K562 (cell line): Measurements from ENCODE around the gene TRRAP. TPM values are rescaled to one million over a fixed set of nuclear protein-coding genes. Genes with fewer than 3 reads are reported as not detected.

Experiments
- CBX2 ChIP-seq: fragments of 200-600 bp; sonication (generic); IDR thresholded peaks from one replicate; pipeline ENCODE4 v1.6.1; 2012; ENCODE audit warnings: mild to moderate bottlenecking, low read length, inconsistent platforms; ENCODE audit not compliant: insufficient read depth, poor library complexity, severe bottlenecking
- CEBPB ChIP-seq: fragments of 450-650 bp; IDR thresholded peaks from 2 replicates; pipeline ENCODE4 v1.6.1; 2016; ENCODE audit warnings: missing genetic modification characterization, missing compliant biosample characterization
- CXXC5 ChIP-seq: fragments of 250-450 bp; sonication (Bioruptor Pico); IDR thresholded peaks from 2 replicates; pipeline ENCODE4 v1.8.0; 2022; ENCODE audit warnings: inconsistent platforms, mild to moderate bottlenecking, moderate library complexity
- EP400 ChIP-seq: fragments of 450-650 bp; IDR thresholded peaks from 2 replicates; pipeline ENCODE4 v1.6.1; 2017; ENCODE audit warnings: antibody characterized with exemption, mild to moderate bottlenecking, moderate library complexity
- FOXA1 ChIP-seq: fragments of 450-650 bp; IDR thresholded peaks from 2 replicates; pipeline ENCODE4 v1.6.1; 2016; ENCODE audit warnings: mild to moderate bottlenecking, borderline replicate concordance
- FOXA3 ChIP-seq, 2 experiments: fragments of 450-650 bp in 1 of 2; sonication (generic) in 1 of 2; formaldehyde crosslinking; IDR thresholded peaks in 1 of 2; conservative IDR thresholded peaks in 1 of 2; 2 replicates each; pipeline versions ENCODE4 v1.4.0 to v1.8.0; 2020 to 2022; ENCODE audit warnings: mild to moderate bottlenecking in 2 of 2, missing genetic modification reagents in 1 of 2
- FOXJ2 ChIP-seq: fragments of 200-800 bp; sonication (Bioruptor generic); IDR thresholded peaks from 2 replicates; pipeline ENCODE4 v1.6.1; 2016; ENCODE audit warnings: missing genetic modification characterization, missing compliant biosample characterization
- MAZ ChIP-seq, 2 experiments: fragments of 450-650 bp in 1 of 2; sonication (generic) in 1 of 2; formaldehyde crosslinking; IDR thresholded peaks in 1 of 2; conservative IDR thresholded peaks in 1 of 2; 2 replicates each; pipeline versions ENCODE4 v1.4.0 to v1.5.0; 2020; ENCODE audit warnings: mild to moderate bottlenecking in 1 of 2, missing genetic modification reagents in 1 of 2
- MTA3 ChIP-seq: fragments of 450-650 bp; formaldehyde crosslinking; IDR thresholded peaks from 2 replicates; pipeline ENCODE4 v1.6.1; 2017; ENCODE audit warnings: mild to moderate bottlenecking, borderline replicate concordance
- MYC ChIP-seq, 2 experiments: fragments of 250-450 bp in 1 of 2; sonication (Bioruptor Pico) in 1 of 2; IDR thresholded peaks; 2 replicates each; pipeline versions ENCODE4 v1.5.1 to v1.6.1; 2012 to 2021; ENCODE audit warnings: low read depth in 2 of 2, borderline replicate concordance in 1 of 2, improper control_type of control experiment in 1 of 2, low read length in 1 of 2, mild to moderate bottlenecking in 1 of 2, moderate library complexity in 1 of 2
- MYNN ChIP-seq, 2 experiments: sonication (generic); formaldehyde crosslinking in 1 of 2; IDR thresholded peaks; 2 replicates each; pipeline versions ENCODE4 v1.5.0 to v1.6.1; 2016 to 2020; ENCODE audit warnings: antibody characterized with exemption in 1 of 2, missing genetic modification reagents in 1 of 2
- NFE2L1 ChIP-seq: fragments of 450-650 bp; IDR thresholded peaks from 2 replicates; pipeline ENCODE4 v1.6.1; 2016; ENCODE audit warnings: missing genetic modification characterization, low read depth, mild to moderate bottlenecking, missing compliant biosample characterization, moderate library complexity, borderline replicate concordance
- NONO ChIP-seq, 2 experiments: fragments of 200-400 bp in 1 of 2; fragments of 450-650 bp in 1 of 2; formaldehyde crosslinking in 1 of 2; IDR thresholded peaks; 2 replicates each; pipeline ENCODE4 v1.6.1; 2017; ENCODE audit warnings: low read depth in 2 of 2, mild to moderate bottlenecking in 2 of 2, moderate library complexity in 2 of 2, low read length in 1 of 2
- NR1H2 ChIP-seq: sonication (generic); formaldehyde crosslinking; IDR thresholded peaks from 2 replicates; pipeline ENCODE4 v1.4.0; 2020; ENCODE audit warnings: mild to moderate bottlenecking, missing genetic modification reagents
- PCBP1 ChIP-seq: fragments of 200-400 bp; formaldehyde crosslinking; IDR thresholded peaks from 2 replicates; pipeline ENCODE4 v1.6.1; 2018; ENCODE audit warnings: mild to moderate bottlenecking, low read depth, low read length; ENCODE audit not compliant: poor library complexity, severe bottlenecking
- RUNX1 ChIP-seq: sonication (generic); IDR thresholded peaks from 2 replicates; pipeline ENCODE4 v1.6.1; 2016; ENCODE audit warnings: antibody characterized with exemption, low read depth
- SMAD4 ChIP-seq: fragments of 250-450 bp; sonication (Bioruptor Pico); conservative IDR thresholded peaks from 2 replicates; pipeline ENCODE4 v1.8.0; 2021; ENCODE audit warnings: inconsistent platforms, mild to moderate bottlenecking, moderate library complexity
- TBP ChIP-seq: optimal IDR thresholded peaks from 2 replicates; pipeline ENCODE3; 2011; ENCODE audit warnings: low read depth, low read length, improper control_type of control experiment
- ZC3H11A ChIP-seq: IDR thresholded peaks from 2 replicates; pipeline ENCODE4 v1.6.1; 2012; ENCODE audit warnings: low read depth, low read length, improper control_type of control experiment
- ZNF395 ChIP-seq: fragments of 200-800 bp; sonication (Bioruptor generic); IDR thresholded peaks from 2 replicates; pipeline ENCODE4 v1.6.1; 2017; ENCODE audit warnings: missing genetic modification characterization, missing compliant biosample characterization
- ZNF639 ChIP-seq, 2 experiments: fragments of 200-800 bp in 1 of 2; sonication (Bioruptor generic) in 1 of 2; sonication (generic) in 1 of 2; formaldehyde crosslinking in 1 of 2; IDR thresholded peaks in 1 of 2; conservative IDR thresholded peaks in 1 of 2; 2 replicates each; pipeline versions ENCODE4 v1.5.0 to v1.6.1; 2016 to 2020; ENCODE audit warnings: missing compliant biosample characterization in 1 of 2, missing genetic modification characterization in 1 of 2, missing genetic modification reagents in 1 of 2
- polyA plus RNA-seq, 8 experiments: library from polyadenylated mRNA; depleted of rRNA in 4 of 8; stranded (reverse) in 5 of 8; unstranded in 3 of 8; fragments of >200 nt; fragmentation: Nextera tagmentation in 2 of 8; fragmentation: Illumina TruSeq in 1 of 8; extraction: Ambion mirVana in 2 of 8; extraction: Trizol in 1 of 8; gene quantifications; 2 replicates each; pipeline versions ENCODE4 v1.2.1 to v1.2.3, GENCODE V29; 2011 to 2014; ENCODE audit warnings: inconsistent platforms in 1 of 8, missing spikeins in 1 of 8
- total RNA-seq, 7 experiments: library from RNA; depleted of rRNA in 6 of 7; stranded (reverse); fragments of >200 nt in 6 of 7; fragmentation: Illumina TruSeq in 2 of 7; extraction: Trizol in 2 of 7; gene quantifications; 2 replicates each; pipeline versions ENCODE4 v1.2.1 to v1.2.3, GENCODE V29; 2011 to 2021; ENCODE audit warnings: low replicate concordance in 1 of 7
- TF ChIP-seq, protein P1 (sequence below): fragments of 450-650 bp; formaldehyde crosslinking; IDR thresholded peaks from 2 replicates; pipeline ENCODE4 v1.4.0; 2022; ENCODE audit warnings: mild to moderate bottlenecking, moderate library complexity

Gene TRRAP
- total and polyA plus RNA-seq, 9 of the 15 experiments (the other 6 are each of a cell fraction or from before 2014, with no cell fraction given), result 1.3 to 47.2 (median 9.7) TPM

DNA sequence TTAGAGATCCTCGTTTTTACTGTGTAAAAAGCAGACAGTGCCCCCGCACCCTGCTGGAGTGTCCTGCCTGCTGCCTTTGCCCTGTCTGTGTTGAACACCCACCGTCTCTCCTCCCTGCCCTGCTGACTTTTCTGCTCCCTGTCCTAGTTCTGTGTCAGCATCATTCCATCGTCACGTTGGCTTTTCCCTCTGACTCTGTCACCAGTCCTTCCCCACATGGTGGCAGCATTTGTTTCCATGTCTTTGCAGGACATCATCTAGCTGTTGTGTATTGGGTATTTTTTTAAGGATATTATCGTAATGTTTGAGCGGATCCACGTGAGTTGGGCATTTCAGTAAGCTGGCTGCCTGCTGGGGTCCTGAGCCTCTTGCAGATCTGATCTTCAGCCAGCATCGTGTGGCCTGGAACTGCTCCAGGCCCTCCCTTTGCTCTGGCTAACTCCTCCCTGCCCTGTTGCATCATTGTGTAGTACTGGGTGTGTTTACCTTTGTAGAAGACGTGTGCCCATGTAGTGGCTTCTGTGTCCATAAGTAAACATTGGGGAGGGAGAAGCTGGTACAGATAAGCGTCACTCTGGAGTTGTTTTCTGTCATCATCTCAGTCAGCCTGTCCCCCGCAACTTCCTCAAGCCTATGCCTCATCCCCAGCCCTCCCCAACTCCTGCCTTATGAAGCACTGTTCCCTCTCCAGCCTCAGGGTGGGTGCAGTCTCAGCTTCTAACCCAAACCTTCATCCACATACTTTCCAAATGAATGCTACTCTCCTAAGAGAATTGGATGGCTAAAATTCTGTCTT is 44.3 kb downstream of the TRRAP start (continued):
- no peak for TF ChIP-seq PCBP1
- peak; percentile 83 for TF ChIP-seq CXXC5 (CRISPR knock-in tag)
- TF ChIP-seq RUNX1, result no peak
- TF ChIP-seq SMAD4 (CRISPR knock-in tag), result peak; percentile 70; the same call in 1 of the 2 replicates
- TF ChIP-seq MYC (IDR thresholded peaks at IDR 0.05; ENCODE audit: low read depth, low read length), result 0 out of 2 replicates have a peak, but pooled peaks have one; percentile 71
- no peak for TF ChIP-seq MYC (CRISPR knock-in tag; IDR thresholded peaks at IDR 0.05; ENCODE audit: borderline replicate concordance, low read depth)
- TF ChIP-seq NR1H2 (CRISPR knock-in tag), result no peak
- TF ChIP-seq ZNF395 (CRISPR knock-in tag), result 0 out of 2 replicates have a peak, but pooled peaks have one; percentile 40
- no peak for TF ChIP-seq ZNF639 (CRISPR knock-in tag; conservative IDR thresholded peaks at IDR 0.05 in 1 of 2, IDR thresholded peaks at IDR 0.05 in 1 of 2)
- TF ChIP-seq FOXJ2 (tag), result peak; percentile 97
- peak; percentile 61; the same call in 1 of the 2 replicates for TF ChIP-seq EP400
- TF ChIP-seq ZC3H11A, result 0 out of 2 replicates have a peak, but pooled peaks have one; percentile 16
- TF ChIP-seq, protein P1, sequence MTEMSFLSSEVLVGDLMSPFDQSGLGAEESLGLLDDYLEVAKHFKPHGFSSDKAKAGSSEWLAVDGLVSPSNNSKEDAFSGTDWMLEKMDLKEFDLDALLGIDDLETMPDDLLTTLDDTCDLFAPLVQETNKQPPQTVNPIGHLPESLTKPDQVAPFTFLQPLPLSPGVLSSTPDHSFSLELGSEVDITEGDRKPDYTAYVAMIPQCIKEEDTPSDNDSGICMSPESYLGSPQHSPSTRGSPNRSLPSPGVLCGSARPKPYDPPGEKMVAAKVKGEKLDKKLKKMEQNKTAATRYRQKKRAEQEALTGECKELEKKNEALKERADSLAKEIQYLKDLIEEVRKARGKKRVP (CRISPR knock-in tag), result peak; percentile 95
- no peak for TF ChIP-seq NFE2L1 (tag)
- TF ChIP-seq FOXA3 (CRISPR knock-in tag; conservative IDR thresholded peaks at IDR 0.05 in 1 of 2, IDR thresholded peaks at IDR 0.05 in 1 of 2), result peak; percentile 94 to 100
- no peak for TF ChIP-seq MYNN (IDR thresholded peaks at IDR 0.05)
- no peak for TF ChIP-seq MYNN (CRISPR knock-in tag; IDR thresholded peaks at IDR 0.05)
- TF ChIP-seq FOXA1, result peak; percentile 80; the same call in 1 of the 2 replicates
- peak in 1 of 2 experiments; percentile 72; a peak in 2 of 4 replicates for TF ChIP-seq MAZ (CRISPR knock-in tag; conservative IDR thresholded peaks at IDR 0.05 in 1 of 2, IDR thresholded peaks at IDR 0.05 in 1 of 2)
- peak; percentile 71; the same call in 1 of the 2 replicates for TF ChIP-seq MTA3
- no peak for TF ChIP-seq TBP
- TF ChIP-seq NONO (IDR thresholded peaks at IDR 0.05; ENCODE audit: low read depth in 2 of 2, low read length in 1 of 2), result 0 out of 4 replicates have a peak, but pooled peaks of 1 of the 2 experiments have one; percentile 46
- peak; percentile 89 for TF ChIP-seq CEBPB (tag)
- no peak for TF ChIP-seq CBX2
